B cell (primary cell): ENCODE results near the gene CBFB. TPM values are rescaled to one million over a fixed set of nuclear protein-coding genes. Genes with fewer than 3 reads are reported as not detected.

ENCODE experiments used
- ATAC-seq: fragments of 200-7000 bp; cut with Tn5 transposase; one replicate; pipeline ENCODE4 v1.10.0; 2021; ENCODE audit warnings: low read depth, mild to moderate bottlenecking, moderate number of reproducible peaks, moderate library complexity
- CTCF ChIA-PET: fragments of 350-600 bp; sonication (Branson Sonifier 250); formaldehyde crosslinking; loops from one replicate; lab custom pipeline; 2021; ENCODE audit warnings: antibody characterized with exemption, inconsistent platforms; lab: Charles Lee
- POLR2A ChIA-PET: fragments of 350-600 bp; sonication (Branson Sonifier 250); formaldehyde crosslinking; loops from one replicate; lab custom pipeline; 2021; ENCODE audit warnings: antibody characterized with exemption; lab: Charles Lee
- DNase-seq: peaks from one replicate; pipeline ENCODE4 v3.0.0; 2013
- H2AFZ ChIP-seq: 2 replicates; pipeline ENCODE4 v1.6.1; 2012; ENCODE audit warnings: mild to moderate bottlenecking, low read depth, low read length; ENCODE audit not compliant: insufficient read depth, poor library complexity, severe bottlenecking
- H3K27ac ChIP-seq, 2 donors: 1 replicate in 1 of 2; 2 replicates in 1 of 2; pipeline ENCODE4 v1.5.1; 2012 to 2013; ENCODE audit warnings: low read length in 2 of 2, mild to moderate bottlenecking in 2 of 2, moderate library complexity in 1 of 2
- H3K27me3 ChIP-seq, 4 experiments: fragments of 200-600 bp in 1 of 4; sonication (generic) in 1 of 4; replicated peaks in 1 of 4; 1 replicate in 2 of 4; 2 replicates in 2 of 4; pipeline versions ENCODE4 v1.6.1 to v1.7.0; 2013 to 2016; ENCODE audit warnings: low read length in 3 of 4, mild to moderate bottlenecking in 2 of 4, mixed read lengths in 1 of 4, moderate library complexity in 1 of 4; ENCODE audit not compliant: insufficient read depth in 4 of 4, control insufficient read depth in 3 of 4; ENCODE audit errors: control extremely low read depth in 1 of 4
- H3K36me3 ChIP-seq, 2 experiments: replicated peaks in 1 of 2; 1 replicate in 1 of 2; 2 replicates in 1 of 2; pipeline versions ENCODE4 v1.6.1 to v1.7.1; 2013; ENCODE audit warnings: low read length in 1 of 2; ENCODE audit not compliant: insufficient read depth in 2 of 2, control insufficient read depth in 1 of 2; ENCODE audit errors: control extremely low read depth in 1 of 2, extremely low read depth in 1 of 2
- H3K4me1 ChIP-seq, 2 donors: fragments of 200-600 bp in 1 of 2; sonication (generic) in 1 of 2; 1 replicate in 1 of 2; 2 replicates in 1 of 2; pipeline versions ENCODE4 v1.5.1 to v1.6.1; 2013 to 2017; ENCODE audit warnings: low read length in 2 of 2; ENCODE audit not compliant: control insufficient read depth in 2 of 2, insufficient read depth in 2 of 2
- H3K4me2 ChIP-seq: replicated peaks from 2 replicates; pipeline ENCODE3; 2012; ENCODE audit warnings: mild to moderate bottlenecking, low read depth, low read length; ENCODE audit not compliant: poor library complexity, severe bottlenecking
- H3K4me3 ChIP-seq, 5 experiments: fragments of 200-600 bp in 1 of 5; sonication (generic) in 1 of 5; 1 replicate in 3 of 5; 2 replicates in 2 of 5; pipeline versions ENCODE4 v1.5.1 to v1.7.0; 2011 to 2016; ENCODE audit warnings: low read length in 4 of 5, mild to moderate bottlenecking in 4 of 5, low read depth in 2 of 5, control low read depth in 1 of 5, moderate library complexity in 1 of 5; ENCODE audit not compliant: insufficient read depth in 1 of 5; ENCODE audit errors: control extremely low read depth in 1 of 5, extremely low read depth in 1 of 5
- H3K79me2 ChIP-seq: fragments of 200-600 bp; sonication (generic); one replicate; pipeline ENCODE4 v1.6.0; 2016; ENCODE audit warnings: low read length; ENCODE audit not compliant: control insufficient read depth, insufficient read depth
- H3K9ac ChIP-seq: fragments of 200-600 bp; sonication (generic); 2 replicates; pipeline ENCODE4 v1.6.1; 2017; ENCODE audit warnings: mild to moderate bottlenecking, low read length, moderate library complexity
- H3K9me3 ChIP-seq, 3 donors: one replicate each; pipeline versions ENCODE4 v1.6.1 to v1.7.1; 2013; ENCODE audit warnings: low read length in 2 of 3; ENCODE audit not compliant: control insufficient read depth in 2 of 3, insufficient read depth in 1 of 3; ENCODE audit errors: control extremely low read depth in 1 of 3
- H4K20me1 ChIP-seq: 2 replicates; pipeline ENCODE4 v1.6.0; 2012; ENCODE audit warnings: mild to moderate bottlenecking, low read length; ENCODE audit not compliant: insufficient read depth, control insufficient read depth, poor library complexity, severe bottlenecking
- H3K27ac Mint-ChIP-seq: one replicate; pipeline ENCODE4 v1.8.0; 2021; ENCODE audit warnings: mixed read lengths
- H3K27me3 Mint-ChIP-seq: one replicate; pipeline ENCODE4 v1.8.0; 2021; ENCODE audit warnings: mixed read lengths
- H3K4me1 Mint-ChIP-seq: one replicate; pipeline ENCODE4 v1.8.0; 2021; ENCODE audit warnings: mixed read lengths
- H3K4me3 Mint-ChIP-seq: one replicate; pipeline ENCODE4 v1.8.0; 2021; ENCODE audit warnings: mixed read lengths
- H3K9me3 Mint-ChIP-seq: one replicate; pipeline ENCODE4 v1.8.0; 2022; ENCODE audit warnings: mixed read lengths; ENCODE audit not compliant: insufficient read depth
- CTCF ChIP-seq: fragments of 200-600 bp; IDR thresholded peaks from one replicate; pipeline ENCODE4 v1.8.0; 2022; ENCODE audit warnings: antibody characterized with exemption, mild to moderate bottlenecking
- EZH2 ChIP-seq: IDR thresholded peaks from 2 replicates; pipeline ENCODE4 v1.6.1; 2012; ENCODE audit warnings: borderline replicate concordance, low read depth, mild to moderate bottlenecking, moderate library complexity, low read length; ENCODE audit not compliant: insufficient read depth, poor library complexity, severe bottlenecking
- WGBS: methylation state at CpG from one replicate; pipeline ENCODE4 v1.1.5; 2013; ENCODE audit warnings: missing lambda C conversion rate; ENCODE audit not compliant: insufficient coverage; 5-methylcytosine and 5-hydroxymethylcytosine counted together
- intact Hi-C: fragments of 100-400 bp; cut with micrococcal nuclease; formaldehyde crosslinking; loops from one replicate; pipeline ENCODE4 v1.10.0; 2022
- polyA plus RNA-seq: library from polyadenylated mRNA; depleted of rRNA; stranded (reverse); fragments of >200 nt; gene quantifications from 2 replicates; pipeline ENCODE4 v1.2.3, GENCODE V29; 2012
- total RNA-seq, 2 donors: library from RNA; stranded (reverse); fragments of 120-200 nt in 1 of 2; gene quantifications; 1 replicate in 1 of 2; 2 replicates in 1 of 2; pipeline versions ENCODE4 v1.2.3 to v1.2.4, GENCODE V29; 2013 to 2022

The CBFB gene
- total and polyA plus RNA-seq, 2 donors (not counting 1 experiment from before 2014, with no cell fraction given): 19.5 to 89.0 TPM

- intact Hi-C loops: no loop called here
- Histone ChIP-seq H3K4me2 (no peak overlapping the region), H3K79me2 (peaks cover 20% of the 10 kb centered on the region), H3K9ac (no peak overlapping the region), H3K4me1 (no peaks in the 10 kb centered on the region), H3K27me3 (no peaks in the 10 kb centered on the region), H4K20me1 (no peaks in the 10 kb centered on the region), H3K4me3 (no peak overlapping the region), H3K27ac (no peak overlapping the region), H3K9me3 (no peaks in the 10 kb centered on the region), H3K36me3 (peaks cover 3 to 6% of the 10 kb centered on the region in 2 experiments), H2AFZ (no peak overlapping the region)
- Mint-ChIP-seq H3K4me1 (peaks cover 3% of the 10 kb centered on the region), H3K9me3 (no peaks in the 10 kb centered on the region), H3K27ac (no peak overlapping the region), H3K27me3 (no peaks in the 10 kb centered on the region), H3K4me3 (no peak overlapping the region)
- no peak for ATAC-seq
- no peak for TF ChIP-seq EZH2
- no peak for TF ChIP-seq CTCF
- POLR2A ChIA-PET: no interaction called here
- WGBS: no CpG with 5 or more reads among the region's 4 CpGs
- CTCF ChIA-PET: interaction anchor here (1.1 kb wide), 2 partner anchors 62 to 139 kb away, joined by 3 read pairs; no protein-coding TSS in a partner anchor
- no peak for DNase-seq
These were observed 64.3 kb downstream of the CBFB start for GRCh38 chr16:67093098-67093726.

GRCh38 chr16:67098599-67098998, 69.7 kb downstream of the CBFB start:
- no peaks in the 10 kb centered on the region for H4K20me1 ChIP-seq
- no peaks in the 10 kb centered on the region for H3K9me3 ChIP-seq
- Mint-ChIP-seq H3K27ac (no peak overlapping the region), H3K4me3 (no peak overlapping the region), H3K27me3 (no peaks in the 10 kb centered on the region), H3K4me1 (no peaks in the 10 kb centered on the region), H3K9me3 (no peaks in the 10 kb centered on the region)
- H3K27me3 ChIP-seq: no peaks in the 10 kb centered on the region
- no peak for DNase-seq
- no peak overlapping the region for H3K4me3 ChIP-seq
- H3K4me2 ChIP-seq: no peak overlapping the region
- peaks cover 0 to 22% of the 10 kb centered on the region in 2 experiments for H3K36me3 ChIP-seq
- H3K27ac ChIP-seq: no peak overlapping the region
- POLR2A ChIA-PET: no interaction called here
- ATAC-seq: no peak
- intact Hi-C loops: no loop called here
- no peak overlapping the region for H2AFZ ChIP-seq
- H3K4me1 ChIP-seq: no peaks in the 10 kb centered on the region
- CTCF ChIA-PET: interaction anchor here (1.2 to 1.9 kb wide), 2 partner anchors 11 to 12 kb away, joined by 3 to 4 read pairs; partner anchors contain the start of gene PHAF1
- peaks cover 8% of the 10 kb centered on the region for H3K79me2 ChIP-seq
- H3K9ac ChIP-seq: no peak overlapping the region
- no peak for TF ChIP-seq EZH2
- TF ChIP-seq CTCF: no peak
- no CpG with 5 or more reads among the region's 2 CpGs for WGBS
